KBM-7 (cell line): ENCODE measurements around the gene FATE1.

Experiments used
- DNase-seq: peaks from one replicate; pipeline ENCODE4 v3.0.0-alpha.2; 2015
- in situ Hi-C: fragments of 300-500 bp; cut with MboI; formaldehyde crosslinking; loops from 2 replicates; pipeline ENCODE4 v1.14.3; 2020; ENCODE audit warnings: low sequenced_read_pairs, low pct_unique_long_range_greater_than_20kb, mixed read lengths

FATE1 gene

DNA sequence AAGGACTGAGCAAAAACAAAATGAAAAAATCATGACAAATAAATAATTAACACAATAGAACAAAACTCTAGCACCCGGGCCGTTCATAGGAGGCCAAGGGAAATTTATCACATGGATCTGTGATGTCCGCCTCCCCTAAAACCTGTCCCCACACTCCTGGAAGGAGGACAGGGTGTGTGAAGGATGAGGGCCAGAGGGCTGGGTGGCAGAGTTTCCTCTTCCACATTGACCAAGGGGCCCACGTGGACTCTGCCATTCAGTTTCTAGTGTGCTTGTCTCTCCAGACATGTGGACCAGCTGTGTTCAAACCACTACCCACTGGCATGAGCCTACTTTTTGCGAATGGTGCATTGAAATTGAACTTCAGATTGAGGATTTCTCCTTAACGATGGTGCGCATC, 14.3 kb upstream of the FATE1 start:
- in situ Hi-C loops: no loop called here
- no peak for DNase-seq

DNA sequence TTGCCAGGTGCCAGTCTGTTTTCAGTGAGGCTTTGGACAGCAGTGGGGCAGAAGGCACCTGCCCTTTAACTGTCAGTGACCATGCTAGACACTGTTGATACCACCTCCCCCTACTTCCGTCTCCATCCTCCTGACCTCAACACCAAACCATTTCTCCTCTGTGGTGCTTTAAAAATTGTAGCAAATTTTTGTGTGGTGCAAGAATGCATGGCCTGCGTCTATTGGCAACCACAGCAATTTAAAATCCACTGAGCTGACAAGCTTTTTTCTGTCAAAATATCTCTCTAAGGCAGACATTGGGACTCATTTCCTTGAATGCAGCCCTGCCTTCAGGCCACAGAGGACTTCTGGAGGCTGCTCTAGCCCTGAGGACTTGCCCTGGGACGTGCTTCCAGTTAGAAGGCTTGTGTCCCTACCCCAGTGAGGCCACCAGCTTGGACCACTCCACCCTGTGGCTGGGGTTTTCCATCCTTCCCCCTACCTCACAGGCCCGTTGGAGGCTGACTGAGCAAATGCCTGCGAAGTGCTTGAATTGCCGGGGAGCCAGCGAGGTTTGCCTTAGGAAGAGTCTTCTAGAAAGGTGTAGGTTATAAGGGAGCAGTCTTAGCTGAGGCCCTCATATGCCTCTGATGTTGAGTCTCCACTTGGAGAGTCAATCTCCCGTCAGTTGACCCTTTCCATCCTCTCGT, 13.7 kb upstream of the FATE1 start:
- no peak for DNase-seq
- in situ Hi-C loops: no loop called here

DNA sequence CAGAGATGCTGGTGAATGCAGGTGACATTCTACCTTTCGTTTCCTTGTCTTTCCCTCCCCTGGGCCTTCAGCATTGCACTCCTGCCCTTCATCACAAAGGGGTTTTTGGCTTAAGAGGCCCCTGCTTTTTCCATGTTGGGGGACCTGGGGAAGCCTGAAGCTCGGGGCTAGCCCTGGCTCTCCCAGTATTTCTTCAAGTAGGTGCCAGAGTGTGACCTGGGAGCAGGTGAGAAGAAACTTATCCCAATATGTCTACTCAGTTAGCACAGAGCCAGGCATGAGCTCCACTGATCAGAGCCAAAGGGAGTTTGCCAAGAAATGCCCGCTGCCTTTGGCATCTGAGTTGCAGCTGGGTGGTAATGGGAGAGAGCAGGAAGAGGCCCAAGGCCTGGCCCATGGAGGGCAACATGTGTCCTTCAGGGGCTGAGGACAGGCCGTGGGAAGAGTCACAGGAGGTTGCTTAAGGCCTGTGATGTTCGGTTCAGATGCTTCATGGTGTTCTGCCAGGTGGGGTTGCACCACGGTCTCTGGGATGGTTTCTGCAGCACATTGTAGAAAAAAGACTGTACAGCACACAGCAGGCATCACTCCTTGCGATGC, 13.0 kb upstream of the FATE1 start:
- in situ Hi-C loops: no loop called here
- DNase-seq: no peak

DNA sequence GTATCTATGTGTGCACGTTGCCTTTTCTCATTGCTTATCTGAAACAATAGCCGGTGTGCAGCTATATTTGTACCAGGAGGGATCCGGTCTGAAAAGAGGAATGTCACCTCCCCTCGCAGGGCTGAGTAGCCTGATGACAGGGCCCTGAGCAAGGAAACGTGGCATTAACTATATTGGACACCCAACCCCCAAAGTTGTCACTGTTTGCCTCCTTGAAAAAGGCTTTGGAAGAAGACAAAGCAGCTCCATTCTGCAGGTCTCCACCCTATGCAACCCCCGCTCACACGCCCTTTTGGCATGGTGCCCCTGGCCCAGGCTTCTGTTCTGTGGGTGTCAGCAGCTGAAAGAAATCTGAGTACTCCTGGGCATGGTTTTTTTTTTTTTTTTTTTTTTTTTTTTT, 12.3 kb upstream of the FATE1 start:
- in situ Hi-C loops: no loop called here

DNA sequence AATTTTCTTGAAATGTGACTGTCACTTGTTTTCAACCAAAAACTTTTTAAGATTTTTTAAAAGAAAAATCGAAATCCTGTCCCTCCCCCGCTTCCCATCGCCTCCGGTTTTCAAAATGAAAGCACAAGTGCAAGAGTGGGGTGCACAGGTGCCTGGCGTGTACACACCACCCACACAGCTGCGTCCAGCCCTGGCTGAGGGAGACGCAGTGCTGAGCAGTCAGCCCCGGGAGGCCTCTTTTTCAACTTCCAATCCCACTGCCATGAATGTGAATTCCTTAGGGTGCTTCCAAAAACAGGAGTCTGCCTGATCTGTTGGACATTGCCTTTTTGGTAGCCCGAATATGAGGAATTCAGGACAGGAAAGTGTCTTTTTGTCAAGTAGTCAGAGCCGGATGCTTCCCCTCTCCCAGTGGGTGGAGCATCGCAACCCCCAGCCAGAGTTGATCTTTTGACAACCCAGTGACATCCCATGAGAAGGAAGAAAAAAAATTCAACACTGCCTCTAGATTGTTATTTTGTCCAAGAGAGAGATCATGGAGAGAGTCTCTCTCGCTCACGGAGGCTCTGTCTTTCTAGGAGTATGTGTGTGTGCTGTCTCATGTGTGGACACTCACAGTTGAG, 11.7 kb upstream of the FATE1 start:
- no peak for DNase-seq
- in situ Hi-C loops: no loop called here

More for the DNA sequence above, 12.3 kb upstream of the FATE1 start:
- DNase-seq: no peak

DNA sequence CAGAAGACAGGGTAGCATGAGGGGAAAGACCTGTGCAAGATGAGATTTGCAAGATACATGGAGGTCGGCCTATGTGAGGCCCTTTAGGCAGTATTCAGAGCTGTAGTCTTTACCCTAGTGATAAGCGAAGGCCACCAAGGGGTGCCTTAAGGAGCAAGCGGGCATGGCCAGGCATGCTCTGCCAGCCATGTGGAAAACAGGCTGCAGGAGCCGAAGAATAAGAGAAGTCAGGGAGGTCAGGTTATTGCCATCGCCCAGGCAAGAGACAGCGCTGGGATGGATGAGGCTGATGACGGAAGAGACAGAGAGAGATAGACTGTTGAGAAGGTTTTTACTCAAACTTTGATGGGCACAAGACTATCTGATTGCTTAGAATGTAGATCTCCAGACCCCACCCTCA, 7.0 kb upstream of the FATE1 start:
- DNase-seq: no peak
- in situ Hi-C loops: no loop called here

DNA sequence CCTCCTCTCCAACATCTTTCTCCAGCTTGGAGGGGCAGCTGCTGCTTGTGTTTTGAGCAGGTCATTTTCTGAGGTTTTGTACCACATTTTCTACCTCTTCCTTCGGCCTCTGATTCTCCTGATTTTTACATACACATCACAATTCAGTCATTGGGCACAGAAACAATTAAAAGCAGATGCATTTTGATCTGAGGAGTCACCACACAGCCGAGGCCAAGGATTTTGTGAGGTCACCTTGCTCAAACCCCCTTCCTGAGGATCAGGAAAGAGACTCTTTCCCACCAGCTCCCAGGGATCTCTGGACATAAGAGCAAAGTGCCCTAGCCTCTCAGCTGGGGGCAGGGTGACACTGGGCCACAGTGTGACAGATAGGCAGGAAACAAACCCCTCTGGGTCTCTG, 5.4 kb upstream of the FATE1 start:
- in situ Hi-C loops: no loop called here

DNA sequence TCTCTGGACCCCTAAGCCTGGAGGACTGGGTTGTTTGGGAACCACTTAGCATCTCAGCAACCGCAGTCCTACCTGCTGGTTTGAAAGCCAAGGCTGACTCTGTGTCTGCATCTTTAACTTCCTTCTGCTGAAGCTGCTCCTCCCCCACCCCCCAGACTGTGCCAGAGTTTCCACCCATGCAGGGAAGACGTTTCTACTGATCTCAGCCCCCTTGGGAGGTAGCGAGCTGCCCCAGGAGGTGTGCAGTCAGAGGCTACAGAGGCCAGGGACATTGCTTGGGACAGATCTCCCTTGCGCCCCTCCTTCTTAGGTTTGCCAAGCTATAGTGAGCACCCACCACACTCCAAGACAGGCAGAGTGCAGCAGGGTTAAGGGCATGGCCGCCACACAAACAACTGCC, 4.7 kb upstream of the FATE1 start:
- in situ Hi-C loops: no loop called here
- no peak for DNase-seq

More for the DNA sequence above, 5.4 kb upstream of the FATE1 start:
- no peak for DNase-seq

DNA sequence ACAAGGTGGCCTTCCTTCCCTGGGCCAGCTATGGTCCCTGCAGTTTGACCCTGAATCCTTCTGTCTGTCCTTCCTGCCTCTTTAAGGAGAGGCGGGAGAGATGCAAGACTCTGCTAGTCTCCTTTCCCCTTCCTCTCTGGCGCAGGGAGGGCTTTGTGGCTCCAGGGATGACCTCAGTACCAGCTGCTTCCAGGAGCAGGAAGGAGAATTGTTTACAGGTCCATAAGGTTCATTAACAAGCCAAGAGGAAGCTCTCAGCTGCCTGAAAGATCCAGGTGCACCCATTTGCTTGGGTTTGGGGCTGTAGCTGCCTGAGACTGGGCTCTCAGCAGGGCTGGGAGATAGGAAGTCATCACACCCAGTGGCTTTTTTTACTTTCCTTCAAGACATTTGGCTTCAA, 4.0 kb upstream of the FATE1 start:
- no peak for DNase-seq
- in situ Hi-C loops: no loop called here

DNA sequence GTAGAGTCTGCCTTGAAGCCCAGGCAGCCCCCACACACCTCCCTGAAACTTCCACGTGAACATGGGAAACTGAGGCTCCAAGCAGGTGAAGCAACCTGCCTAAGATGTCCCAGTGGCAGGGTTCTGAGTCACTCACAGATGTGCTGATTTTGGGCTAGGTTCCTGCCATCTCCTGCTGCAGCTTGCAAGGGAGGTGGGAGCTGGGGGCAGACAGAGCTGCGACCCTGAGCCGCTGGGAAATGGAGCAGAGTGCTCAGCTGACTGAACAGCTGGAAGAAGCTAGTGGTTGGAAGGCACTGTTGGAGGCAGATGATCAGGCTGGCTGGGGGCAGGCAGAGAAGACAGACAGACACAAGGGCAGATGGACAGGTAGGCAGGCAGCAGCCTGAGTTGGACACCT, 3.6 kb upstream of the FATE1 start:
- in situ Hi-C loops: no loop called here
- DNase-seq: no peak

DNA sequence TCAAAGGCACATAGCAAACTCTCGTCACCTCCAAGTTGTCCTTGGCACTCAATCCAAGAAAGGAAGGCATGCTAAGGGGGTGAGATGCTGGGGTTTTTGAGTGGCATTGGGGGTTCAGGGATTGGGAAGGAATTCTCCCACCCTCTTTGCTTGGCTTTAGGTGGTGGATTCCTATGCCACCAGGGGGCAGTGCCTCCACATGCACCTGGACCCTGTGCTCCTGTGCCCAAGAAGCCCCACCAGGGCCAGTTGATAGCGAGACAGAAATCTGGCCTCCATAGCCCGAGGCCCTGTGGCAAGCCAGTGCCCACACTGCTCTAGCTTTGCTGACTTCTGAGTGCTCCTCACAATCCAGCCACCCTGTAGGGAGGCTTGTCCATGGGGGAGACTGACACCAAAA, 2.0 kb upstream of the FATE1 start:
- peak; percentile 28 for DNase-seq
- in situ Hi-C loops: no loop called here

DNA sequence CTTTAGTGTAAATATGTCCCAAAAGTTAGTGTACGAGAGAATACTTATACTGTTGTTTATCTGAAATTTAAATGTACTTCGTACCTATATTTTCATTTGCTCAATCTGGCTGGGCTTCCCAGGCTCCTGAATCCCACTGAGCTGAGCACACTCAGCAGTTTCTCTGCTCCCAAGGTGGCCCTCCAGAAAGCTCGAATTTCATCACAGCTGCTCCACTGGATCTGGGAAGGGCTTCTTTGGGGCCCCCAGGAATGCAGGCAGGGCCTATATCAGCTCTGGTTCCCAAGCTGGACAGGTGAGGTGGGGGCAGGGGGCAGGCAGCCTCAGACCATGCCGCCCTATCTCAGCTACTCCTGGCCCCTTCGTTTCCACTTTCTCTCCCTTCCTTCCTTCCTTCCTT, 1.5 kb upstream of the FATE1 start:
- in situ Hi-C loops: no loop called here
- no peak for DNase-seq

DNA sequence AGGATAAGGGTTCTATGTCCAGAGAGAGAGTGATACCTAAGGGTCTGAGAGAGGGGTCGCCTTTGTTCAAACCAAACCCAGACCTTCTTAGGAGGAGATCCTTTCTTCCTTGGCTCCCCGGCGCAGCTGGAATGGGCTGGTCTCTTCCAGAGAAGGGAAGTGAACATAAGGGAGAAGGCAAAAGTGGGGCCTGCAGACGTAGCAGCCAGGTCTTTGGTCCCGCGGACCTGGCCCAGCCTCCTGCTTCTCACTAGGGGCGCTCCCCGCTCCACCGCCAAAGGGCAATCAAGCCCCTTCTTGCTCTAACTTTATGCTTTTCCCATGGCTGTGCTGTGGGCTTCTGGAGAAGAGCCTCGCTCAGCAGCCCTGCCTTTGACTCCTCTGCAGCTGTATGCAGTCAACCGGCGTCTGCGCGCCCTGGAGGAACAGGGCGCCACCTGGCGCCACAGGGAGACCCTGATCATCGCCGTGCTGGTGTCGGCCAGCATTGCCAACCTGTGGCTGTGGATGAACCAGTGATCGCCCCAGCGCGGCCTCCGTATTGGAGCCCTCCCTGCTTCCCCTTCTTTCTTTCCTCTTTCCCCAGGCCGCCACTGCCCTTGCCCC, 6.5 kb downstream of the FATE1 start:
- DNase-seq: no peak
- in situ Hi-C loops: no loop called here

DNA sequence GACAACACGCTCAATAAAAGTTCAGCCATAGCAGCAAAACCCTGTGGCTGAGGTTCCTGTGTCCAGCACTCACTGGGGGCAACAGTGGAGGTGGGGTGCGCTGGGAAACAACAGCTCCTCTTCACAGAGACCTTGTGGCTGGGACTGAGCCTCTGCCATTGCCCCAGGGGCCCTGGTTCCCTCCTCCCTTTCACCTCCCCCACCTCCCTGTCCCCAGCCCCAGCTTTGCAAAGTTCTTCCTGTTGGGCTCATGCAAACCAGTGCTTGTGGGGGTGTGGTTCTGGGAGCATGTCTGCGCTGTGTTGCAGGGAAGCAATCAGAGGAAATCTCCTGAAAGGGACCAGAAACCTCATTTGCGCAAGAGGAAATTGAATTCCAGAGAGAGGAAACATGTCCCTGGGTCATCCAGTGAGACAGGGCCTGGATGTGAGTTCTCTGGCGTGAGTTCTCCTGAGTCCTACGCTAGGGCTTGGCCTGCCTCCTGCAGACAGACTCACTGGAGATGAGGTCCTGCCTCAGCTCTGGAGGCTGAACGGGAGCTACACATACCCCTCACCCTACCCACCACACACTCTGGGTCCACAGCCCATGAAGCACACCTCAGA, 7.4 kb downstream of the FATE1 start:
- in situ Hi-C loops: no loop called here
- no peak for DNase-seq

DNA sequence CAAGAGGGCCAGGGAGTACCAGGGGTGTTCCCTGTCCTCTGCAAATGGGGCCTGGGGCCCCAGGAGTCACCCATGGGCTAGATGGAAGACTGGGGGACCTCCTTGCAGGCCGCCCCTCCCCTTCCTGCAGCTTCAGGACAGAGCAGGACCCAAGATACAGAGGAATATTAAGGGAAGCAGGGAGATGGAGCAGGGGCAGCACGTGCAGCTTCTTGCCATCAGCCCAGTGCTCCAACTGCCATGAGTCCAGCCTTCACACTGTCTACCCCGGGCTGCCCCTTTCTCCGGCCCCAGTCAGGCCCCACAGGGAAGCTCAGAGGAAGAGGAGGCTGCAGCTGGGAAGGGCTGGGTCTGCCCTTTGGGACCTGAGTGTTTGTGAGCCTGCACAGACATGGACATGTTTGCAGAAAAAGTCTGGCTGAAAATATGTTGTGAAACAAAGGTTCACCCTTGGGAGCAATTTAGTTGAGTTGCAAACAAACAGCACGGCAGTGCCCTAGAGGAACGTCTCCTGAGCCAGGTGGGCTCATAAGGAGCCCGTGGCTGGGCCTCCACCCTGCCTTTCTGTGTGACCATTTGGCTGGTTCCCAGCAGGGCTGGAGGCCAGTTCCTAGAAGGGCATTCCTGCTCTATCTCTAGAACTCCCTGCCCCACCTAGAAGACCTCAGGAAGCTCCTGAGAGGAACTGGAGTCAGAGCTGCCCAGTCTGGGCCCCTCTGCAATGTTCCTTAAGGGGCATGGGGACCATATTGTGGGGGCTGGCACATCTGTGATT, 8.9 kb downstream of the FATE1 start:
- in situ Hi-C loops: no loop called here
- DNase-seq: no peak

DNA sequence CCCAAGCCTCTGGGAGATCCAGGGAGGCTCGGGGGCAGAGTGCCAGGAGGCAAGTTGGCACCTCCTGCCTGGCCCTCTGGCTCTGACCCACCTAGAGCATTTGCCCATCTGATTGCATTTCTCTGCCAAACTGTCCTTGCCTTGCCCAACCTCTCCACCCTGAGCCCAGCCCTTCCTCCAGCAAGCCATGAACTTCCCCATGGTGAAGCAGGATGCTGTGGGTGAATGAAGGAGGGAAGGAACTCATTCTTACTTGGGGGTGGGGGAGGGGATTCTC, 9.4 kb downstream of the FATE1 start:
- in situ Hi-C loops: no loop called here
- no peak for DNase-seq

DNA sequence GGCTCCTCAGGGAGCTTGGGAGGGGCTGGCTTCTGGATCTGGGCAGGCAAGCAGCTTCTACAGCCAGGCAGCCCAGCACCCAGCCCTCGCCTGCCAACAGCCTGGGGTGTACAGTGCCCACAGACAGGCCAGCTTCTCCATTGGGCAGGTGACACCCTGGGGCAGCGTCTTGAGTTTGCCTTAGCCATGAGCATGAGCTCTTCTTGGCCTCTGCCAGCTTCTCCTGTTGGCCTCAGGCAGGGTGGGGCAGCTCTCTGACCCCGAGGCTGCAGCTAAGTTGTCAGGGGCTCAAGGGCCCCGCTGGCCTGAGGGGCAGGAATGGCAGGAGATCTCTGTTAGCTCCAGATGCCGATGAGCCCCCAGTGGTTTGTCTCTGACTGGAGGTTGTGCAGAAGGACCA, 10.9 kb downstream of the FATE1 start:
- in situ Hi-C loops: no loop called here

DNA sequence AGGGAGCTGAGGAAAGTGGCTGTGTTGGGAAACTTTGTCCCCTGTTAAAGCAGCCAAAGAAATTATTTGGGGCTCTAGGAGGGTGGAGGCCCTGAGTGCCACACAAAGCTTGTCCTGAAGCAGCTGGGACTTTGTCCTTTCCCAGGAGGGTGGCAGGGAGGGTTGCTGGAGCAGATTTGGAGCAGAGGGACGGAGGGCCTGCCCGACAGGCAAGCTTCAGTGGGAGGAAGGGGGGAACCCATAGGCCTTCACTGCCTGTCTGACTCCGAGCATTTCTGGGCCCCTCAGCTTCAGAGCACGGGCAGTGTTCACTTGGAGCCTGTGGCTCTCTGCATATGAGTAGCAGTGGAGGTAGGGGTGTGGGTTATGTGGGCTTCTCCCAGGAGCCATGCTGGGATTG, 11.5 kb downstream of the FATE1 start:
- no peak for DNase-seq
- in situ Hi-C loops: no loop called here

More for the DNA sequence above, 10.9 kb downstream of the FATE1 start:
- no peak for DNase-seq

DNA sequence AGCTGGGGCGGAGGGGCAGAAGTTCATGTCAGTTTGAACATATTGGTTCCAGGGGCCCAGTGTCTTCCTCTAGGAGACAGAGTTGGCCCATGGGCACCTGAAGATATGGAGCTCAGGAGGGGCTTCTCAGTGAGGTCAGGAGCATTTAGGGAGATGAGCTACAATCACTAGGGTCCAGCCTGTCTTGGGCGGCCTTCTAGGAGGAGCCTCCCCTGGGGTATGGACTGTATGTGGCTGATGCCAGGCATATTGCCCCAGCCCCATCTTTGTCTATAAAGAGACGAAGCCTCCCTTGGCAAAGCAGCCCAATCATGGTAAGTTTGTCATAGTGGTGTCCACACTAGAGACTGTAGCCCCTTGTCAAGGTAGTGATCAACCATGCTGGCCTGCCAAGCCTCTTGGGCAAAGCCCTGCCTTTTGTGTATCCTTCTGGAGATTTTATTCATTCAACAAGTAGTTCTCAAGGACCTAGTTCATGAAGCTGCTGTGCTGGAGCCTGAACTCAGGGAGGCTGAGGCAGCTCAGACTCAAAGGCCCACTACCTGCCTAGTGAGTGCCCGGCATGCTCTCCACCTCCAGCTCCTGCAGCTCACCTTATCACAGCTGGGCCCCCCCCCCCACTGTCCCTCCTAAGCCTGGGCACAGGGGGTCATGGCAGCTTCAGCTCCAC, 13.4 kb downstream of the FATE1 start:
- DNase-seq: no peak

More for the DNA sequence above, 13.4 kb downstream of the FATE1 start:
- in situ Hi-C loops: no loop called here
